D341Med (cell line): ENCODE results near the gene PHYKPL.
"Not testable (repeated sequence)": the region's sequence is repeated elsewhere in the genome, so short reads cannot be mapped to it uniquely, and the experiment has no call there.

ENCODE experiments used
- DNase-seq: peaks from one replicate; pipeline ENCODE4 v3.0.0; 2012; ENCODE audit warnings: low spot score

Gene PHYKPL

GRCh38 chr5:178238711-178239592 lies 6.3 kb upstream of the PHYKPL start:
- no peak for DNase-seq

DNA sequence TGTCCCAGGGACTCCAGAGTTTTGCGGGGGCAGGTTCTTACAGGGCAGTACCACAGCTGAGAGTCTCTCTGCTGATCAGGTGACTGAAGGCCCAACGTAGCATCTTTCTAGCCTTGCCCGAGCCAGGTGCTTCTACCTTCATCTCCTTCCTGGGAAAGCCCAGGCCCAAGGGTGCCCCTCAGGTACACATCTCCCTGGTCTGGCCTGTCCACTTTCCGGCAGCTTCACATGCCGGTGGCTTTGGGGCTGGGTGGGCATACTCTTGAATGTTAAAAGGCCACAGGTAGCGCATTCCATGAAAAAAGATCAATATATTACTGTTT lies 5.7 kb upstream of the PHYKPL start:
- DNase-seq: no peak

DNA sequence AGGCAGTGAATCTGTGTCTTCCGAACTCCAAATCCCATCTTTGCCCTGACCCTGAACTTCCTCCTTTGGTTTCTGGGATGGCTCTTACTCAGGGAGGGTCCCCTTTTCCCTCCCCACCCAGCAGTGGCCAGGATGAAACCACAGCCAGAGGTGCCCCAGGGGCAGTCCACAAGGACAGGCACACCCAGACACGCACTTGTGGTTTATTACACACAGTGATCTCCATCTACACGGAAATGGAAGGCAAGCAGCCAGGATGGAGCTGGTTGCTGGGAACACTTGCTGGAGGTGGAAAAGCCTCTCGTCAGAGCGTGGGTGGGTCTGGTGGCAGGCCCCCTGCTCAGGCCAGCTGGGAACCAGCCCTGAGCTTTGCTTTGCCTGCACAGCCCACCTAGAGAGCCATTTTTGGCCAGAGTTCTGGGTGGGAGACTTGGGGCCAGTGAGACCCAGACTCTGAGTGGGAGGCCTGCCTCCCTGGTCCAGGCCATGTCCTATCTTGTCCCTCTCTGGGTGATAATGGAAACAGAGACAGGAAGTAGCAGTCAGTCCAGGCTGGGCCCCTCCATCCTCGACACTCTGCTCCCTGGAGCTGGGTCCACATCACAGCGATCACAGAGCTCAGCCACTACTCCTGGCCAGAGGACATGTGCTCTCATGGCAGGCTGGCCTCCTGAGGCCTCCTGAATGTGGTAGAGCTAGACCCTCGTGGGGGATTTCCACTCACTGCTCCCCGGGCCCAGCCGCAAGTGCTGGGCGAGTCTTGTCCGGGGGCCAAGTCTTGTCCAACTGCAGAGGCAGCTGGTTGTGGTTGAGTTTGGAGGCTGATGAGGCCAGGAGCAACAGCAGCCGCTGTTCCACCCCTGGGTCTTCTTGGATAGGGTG lies 5.1 kb upstream of the PHYKPL start:
- no peak for DNase-seq

DNA sequence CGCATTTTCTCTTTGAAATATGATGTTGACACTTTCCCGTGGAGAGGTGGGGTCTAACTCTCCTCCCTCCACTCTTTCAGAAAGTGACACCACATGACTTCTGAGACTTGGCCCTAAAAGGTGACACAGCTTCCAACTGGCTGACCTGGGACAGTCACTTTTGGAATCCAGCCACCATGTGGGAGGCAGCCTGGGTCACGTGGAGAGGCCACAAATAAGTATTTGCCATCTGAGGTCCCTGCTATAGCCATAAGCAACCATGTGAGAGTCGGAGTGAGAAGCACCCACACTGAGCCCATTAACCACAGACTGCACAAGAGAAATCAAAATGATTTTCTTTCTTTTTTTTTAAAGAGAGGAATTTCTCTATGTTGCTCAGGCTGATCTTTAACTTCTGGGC lies 4.1 kb upstream of the PHYKPL start:
- no peak for DNase-seq

- no peak for DNase-seq
These were observed 3.5 kb upstream of the PHYKPL start for GRCh38 chr5:178236126-178236525.

DNA sequence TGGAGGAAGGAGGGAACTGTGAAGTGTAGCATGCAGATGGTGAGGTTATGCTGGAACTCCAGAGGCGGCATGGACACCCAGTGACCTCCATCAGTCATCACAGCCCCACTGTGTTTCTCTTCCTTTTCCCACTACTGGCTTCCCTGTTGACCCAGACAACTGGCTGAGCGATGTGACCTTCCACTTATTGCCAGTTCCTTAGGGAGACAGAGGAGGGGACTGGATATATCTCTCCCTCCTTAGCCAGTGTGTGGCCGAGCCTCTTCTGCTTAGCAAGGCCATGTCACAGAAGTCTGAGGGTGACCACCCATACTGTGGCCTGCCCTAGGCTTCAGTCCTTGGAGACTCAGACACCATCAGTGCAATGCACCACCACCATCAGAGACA lies 3.0 kb upstream of the PHYKPL start:
- DNase-seq: no peak

DNA sequence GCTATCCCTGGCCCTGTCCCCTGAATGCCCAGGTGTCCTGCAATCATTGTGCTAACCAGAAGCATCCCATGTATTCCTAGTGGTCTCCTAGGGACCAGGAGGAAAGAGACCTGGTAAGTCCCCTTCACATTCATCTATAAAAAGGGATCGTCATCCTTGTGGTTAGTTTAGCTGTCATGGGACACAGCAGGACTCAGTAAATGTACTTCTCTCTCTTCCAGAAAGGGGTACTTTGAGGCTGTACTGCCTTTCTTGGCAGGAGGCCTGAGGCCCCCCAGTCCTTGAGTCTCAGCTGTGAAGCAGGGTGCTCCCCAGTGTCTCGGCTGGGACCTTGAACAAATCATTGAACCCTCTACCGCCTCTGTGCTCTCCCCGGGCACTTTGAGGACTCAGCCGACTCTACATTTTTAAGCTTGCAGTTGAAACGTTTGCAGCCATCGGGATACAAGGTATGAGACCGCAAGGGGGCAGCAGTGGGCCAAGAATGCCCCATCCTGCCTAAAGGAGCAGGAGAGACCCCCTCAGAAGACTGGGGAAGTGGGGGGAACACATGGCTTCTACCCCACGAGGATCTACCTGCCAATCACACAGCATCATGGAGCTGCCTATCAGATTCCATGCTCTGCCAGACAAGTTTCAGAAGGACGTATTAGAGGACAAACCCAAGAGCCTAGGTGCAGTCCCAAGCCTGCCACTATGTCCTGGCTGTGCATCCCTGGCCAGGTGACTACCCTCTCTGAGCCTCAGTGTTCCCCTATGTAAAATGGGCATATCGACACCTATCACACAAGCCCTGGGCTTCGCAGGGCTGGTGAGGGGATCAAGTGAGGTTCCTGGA lies 2.4 kb upstream of the PHYKPL start:
- DNase-seq: peak; percentile 80

DNA sequence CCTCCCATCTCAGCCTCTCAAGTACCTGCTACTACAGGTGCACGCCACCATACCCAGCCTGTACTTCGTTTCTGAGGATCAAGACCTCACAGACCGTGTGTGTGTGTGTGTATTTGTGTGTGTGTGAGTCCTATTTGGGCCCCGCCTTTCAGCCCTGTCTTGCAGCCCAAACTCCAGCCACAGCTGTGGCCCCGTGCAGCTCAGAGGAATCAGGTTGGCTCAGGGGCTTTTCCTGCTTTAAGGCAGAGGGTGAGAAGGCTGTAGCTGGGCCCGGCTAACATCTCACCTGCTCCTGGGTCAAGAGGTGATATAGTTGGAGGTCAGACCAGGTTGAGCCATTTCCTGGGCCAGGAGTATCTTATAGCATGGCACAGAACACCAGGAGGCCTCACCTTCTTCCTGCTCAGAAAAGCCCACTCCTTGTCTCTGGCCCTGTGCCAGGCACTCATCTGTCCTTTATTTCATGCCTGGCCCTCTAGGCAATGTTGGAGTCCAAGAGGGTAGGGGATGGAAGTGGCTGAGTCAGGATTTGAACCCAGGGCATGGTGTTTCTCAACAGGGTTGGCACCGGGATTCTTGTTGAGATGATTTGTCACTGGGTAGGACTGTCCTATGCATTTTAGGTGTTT lies 1.6 kb upstream of the PHYKPL start:
- DNase-seq: no peak

- DNase-seq: no peak
These were observed 373 bp upstream of the PHYKPL start for GRCh38 chr5:178232920-178233429.

DNA sequence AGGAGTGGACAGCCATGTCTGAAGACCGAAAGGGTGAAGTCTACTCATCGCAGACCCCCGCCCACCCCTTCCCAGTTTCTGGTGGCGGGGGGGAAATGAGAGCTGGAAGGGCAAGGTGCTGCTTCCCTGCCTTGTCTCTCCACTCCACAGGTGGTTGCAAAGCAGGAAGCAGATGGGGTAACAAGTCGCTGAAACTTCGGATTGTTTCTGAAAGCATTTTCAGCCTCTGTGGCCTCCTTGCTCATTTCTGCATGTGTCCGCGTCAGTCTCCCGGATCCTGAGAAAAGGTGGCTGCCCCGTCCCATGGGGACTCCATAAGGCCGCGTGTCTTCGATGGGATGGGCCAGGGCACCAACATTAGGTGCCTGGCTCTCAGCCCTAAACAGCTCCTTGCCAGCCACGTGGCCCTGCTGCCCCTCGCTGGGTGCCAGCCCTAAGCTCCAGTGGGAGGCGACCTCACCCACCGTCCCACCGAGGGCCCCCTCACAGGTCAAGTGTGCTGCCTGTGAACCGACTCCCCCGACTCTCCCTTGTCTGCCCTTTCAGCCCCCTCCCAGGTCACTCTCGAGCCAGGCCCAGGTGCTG lies 971 bp downstream of the PHYKPL start:
- DNase-seq: no peak

- no peak for DNase-seq
These were observed 1.6 kb downstream of the PHYKPL start for GRCh38 chr5:178230879-178231538.

- no peak for DNase-seq
These were observed 2.7 kb downstream of the PHYKPL start for GRCh38 chr5:178229861-178230260.

- not testable (repeated sequence) for DNase-seq
These were observed 3.5 kb downstream of the PHYKPL start for GRCh38 chr5:178229111-178229510.

DNA sequence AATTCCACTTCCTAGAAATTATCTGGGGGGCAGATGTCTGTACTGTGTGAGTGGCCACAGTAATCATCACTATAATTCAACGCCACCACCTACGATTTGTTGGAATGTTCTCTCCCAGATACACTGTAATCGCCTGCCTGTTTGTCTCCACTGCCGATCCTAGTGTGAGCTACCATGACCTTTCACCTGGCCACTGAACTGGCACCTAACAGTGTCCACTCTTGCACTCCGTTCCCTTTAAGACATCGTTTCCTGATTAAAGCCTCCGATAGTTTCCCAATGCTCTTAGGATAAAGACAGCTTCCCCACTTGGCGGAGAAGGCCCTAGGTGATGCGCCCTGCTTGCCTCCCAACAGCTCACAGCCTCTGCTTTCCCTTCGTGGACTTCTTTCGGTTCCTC lies 4.0 kb downstream of the PHYKPL start:
- DNase-seq: no peak

DNA sequence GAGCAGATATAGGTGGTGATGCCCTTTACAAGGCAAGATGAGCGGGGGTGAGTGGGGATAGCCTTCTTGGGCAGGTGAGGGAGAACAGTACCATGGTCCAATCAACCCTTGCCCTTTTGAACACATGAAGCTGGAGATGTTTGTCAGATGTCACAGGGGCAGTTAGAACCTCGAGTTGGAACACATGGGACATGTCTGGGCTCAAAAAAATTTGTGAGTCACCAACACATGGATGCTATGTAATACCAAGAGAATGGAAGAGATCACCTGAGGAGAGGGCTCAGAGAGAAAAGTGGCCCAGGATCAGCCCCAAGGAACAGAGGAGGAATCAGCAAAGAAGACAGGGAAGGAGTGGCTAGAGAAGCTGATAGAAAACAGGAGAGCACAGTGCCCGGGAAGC lies 4.7 kb downstream of the PHYKPL start:
- DNase-seq: no peak

DNA sequence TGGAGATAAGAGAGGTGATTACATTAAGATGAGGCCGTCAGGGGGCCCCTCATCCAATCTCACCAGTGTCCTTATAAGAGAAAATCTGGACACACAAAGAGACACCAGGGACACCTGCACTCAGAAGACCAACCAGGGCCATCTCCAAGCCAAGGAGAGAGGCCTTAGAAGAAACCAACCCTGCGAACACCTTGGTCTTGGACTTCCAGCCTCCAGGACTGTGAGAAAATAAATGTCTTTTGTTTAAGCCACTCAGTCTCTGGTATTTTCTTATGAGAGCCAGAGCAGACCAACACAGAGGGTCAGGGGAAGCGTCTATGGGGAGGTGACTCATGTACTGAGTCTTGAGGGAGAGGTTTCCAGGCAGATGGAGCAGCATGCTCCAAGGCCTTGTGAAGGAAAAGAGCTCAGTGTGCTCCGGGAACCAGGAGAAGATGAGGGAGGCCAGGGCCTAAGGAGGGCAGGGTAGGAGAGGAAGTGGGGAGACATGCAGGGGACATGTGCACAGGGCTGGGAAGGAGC lies 5.4 kb downstream of the PHYKPL start:
- DNase-seq: no peak

DNA sequence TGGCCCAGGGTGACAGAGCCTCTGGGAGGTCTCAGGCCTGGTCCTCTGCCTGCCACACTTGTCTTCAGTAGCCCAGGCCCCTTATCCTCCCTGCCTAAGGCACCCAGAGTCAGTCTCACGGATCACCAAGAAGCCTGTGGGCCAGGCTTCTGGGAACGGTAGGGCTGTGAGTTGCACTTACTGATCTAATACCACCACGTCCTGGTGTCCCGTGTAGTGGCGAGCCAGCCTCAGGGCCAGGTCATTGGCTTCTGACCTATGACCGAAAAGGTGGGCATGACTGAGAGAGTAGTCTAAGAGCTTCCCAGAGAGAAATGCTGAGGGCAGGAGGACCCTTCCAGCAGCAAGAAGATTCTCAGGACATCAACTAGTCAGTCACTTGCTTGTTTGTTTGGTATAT lies 7.4 kb downstream of the PHYKPL start:
- DNase-seq: no peak

DNA sequence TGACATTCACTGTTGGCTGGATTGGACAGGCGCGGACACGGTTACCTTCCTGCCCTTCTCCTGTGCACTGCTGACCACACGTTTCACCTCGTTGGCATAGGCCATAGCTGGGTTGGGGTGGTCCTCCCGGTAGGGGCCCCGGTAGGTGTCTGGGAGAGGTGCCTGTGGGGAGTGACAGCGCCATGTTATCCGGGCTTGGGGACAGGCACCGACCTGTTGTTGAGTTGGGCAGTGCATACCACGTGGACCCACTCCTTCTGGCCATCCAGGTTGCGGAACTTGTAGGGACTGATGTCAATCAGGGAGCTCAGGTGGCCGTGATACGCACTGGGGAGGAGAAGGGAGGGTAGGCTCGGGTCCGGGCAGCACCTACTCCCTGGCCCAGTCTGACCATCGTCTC lies 8.2 kb downstream of the PHYKPL start:
- no peak for DNase-seq

- DNase-seq: no peak
These were observed 8.7 kb downstream of the PHYKPL start for GRCh38 chr5:178223828-178224335.

DNA sequence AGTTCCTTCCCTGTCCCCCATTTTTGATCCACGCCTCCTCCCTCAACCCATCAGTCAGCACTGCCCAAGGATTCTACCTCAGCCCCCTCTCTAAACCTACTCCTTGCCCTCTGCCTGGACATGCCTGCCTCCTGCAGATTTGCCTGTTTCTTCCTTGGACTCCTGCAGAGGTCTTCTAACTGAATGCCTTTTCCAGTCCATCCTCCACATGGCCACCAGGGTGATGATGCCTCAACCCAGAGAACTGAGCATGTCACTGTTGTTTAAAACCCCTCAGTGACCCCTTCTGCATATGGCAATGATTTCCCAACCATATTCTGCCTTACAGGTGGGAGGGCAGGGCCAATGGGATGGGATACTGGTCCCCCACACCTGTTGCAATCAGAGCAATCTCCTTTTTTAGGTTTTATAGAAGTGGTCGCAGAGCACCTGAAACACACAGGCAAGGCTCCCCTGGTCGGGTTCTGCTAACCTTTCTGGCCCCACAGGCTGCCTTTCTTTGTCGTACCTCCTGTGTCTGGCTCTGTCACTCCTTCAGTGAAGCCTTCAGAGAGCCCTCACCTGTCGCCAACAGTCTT lies 9.3 kb downstream of the PHYKPL start:
- no peak for DNase-seq
